GM23338 (cell line): ENCODE data around the gene MAPK1.

Experiments used
- CREB1 ChIP-seq: fragments of 250-450 bp; sonication (Bioruptor Pico); IDR thresholded peaks from 2 replicates; pipeline ENCODE4 v1.5.0; 2020; ENCODE audit warnings: low read depth, mild to moderate bottlenecking, moderate library complexity
- EZH2 ChIP-seq: fragments of 200-600 bp; sonication (generic); IDR thresholded peaks from one replicate; pipeline ENCODE4 v1.8.0; 2017; ENCODE audit warnings: antibody characterized with exemption, mild to moderate bottlenecking, low read depth; ENCODE audit not compliant: unreplicated experiment
- EZH2phosphoT487 ChIP-seq: fragments of 200-600 bp; sonication (generic); IDR thresholded peaks from one replicate; pipeline ENCODE4 v1.8.1; 2018; ENCODE audit warnings: antibody characterized with exemption; ENCODE audit not compliant: unreplicated experiment
- JUNB ChIP-seq: IDR thresholded peaks from one replicate; pipeline ENCODE4 v1.6.1; 2016; ENCODE audit warnings: antibody characterized with exemption; ENCODE audit not compliant: unreplicated experiment
- NANOG ChIP-seq: IDR thresholded peaks from 2 replicates; pipeline ENCODE4 v1.6.1; 2016; ENCODE audit warnings: antibody characterized with exemption, borderline replicate concordance
- POLR2AphosphoS5 ChIP-seq: IDR thresholded peaks from 2 replicates; pipeline ENCODE4 v1.6.1; 2016; ENCODE audit warnings: antibody characterized with exemption, low read depth
- STAT1 ChIP-seq: IDR thresholded peaks from one replicate; pipeline ENCODE4 v1.6.1; 2016; ENCODE audit warnings: antibody characterized with exemption; ENCODE audit not compliant: unreplicated experiment
- ZNF114 ChIP-seq: fragments of 250-450 bp; sonication (Bioruptor Pico); IDR thresholded peaks from 2 replicates; pipeline ENCODE4 v1.5.0; 2020; ENCODE audit warnings: mild to moderate bottlenecking, moderate library complexity
- ZNF331 ChIP-seq: fragments of 250-450 bp; sonication (Bioruptor Pico); IDR thresholded peaks from 2 replicates; pipeline ENCODE4 v1.5.0; 2020; ENCODE audit warnings: low read depth, mild to moderate bottlenecking, moderate library complexity
- TF ChIP-seq, protein P1 (sequence below), 2 experiments: fragments of 200-600 bp in 1 of 2; sonication (generic) in 1 of 2; conservative IDR thresholded peaks; 2 replicates each; pipeline versions ENCODE4 v1.5.1 to v1.6.1; 2016 to 2017; ENCODE audit warnings: antibody characterized with exemption in 2 of 2, low read depth in 2 of 2, mild to moderate bottlenecking in 2 of 2, moderate library complexity in 1 of 2
- TF ChIP-seq, protein P2 (sequence below): IDR thresholded peaks from one replicate; pipeline ENCODE4 v1.6.1; 2018; ENCODE audit warnings: antibody characterized with exemption; ENCODE audit not compliant: unreplicated experiment
- TF ChIP-seq, protein P3 (sequence below): IDR thresholded peaks from 2 replicates; pipeline ENCODE4 v1.6.1; 2016; ENCODE audit warnings: antibody characterized with exemption

DNA sequence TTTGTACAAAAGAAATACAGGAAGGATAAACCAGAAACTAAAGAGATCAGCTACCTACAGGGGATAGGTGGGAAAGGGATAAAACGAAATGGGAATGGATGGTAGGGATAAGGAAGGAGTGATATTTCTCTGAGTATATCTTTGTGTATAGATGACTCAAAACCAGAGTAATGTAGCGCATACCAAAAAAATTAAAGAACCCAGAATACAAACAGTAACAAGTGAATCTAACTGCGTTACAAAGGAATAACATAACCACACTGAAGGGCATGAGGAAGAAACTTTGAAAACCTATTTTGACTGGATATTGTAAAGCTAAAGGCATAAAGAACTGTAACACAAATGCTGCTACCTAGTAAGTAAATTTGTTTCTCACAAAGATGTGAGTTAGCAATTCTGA lies 37.9 kb downstream of the MAPK1 start:
- TF ChIP-seq, protein P1, sequence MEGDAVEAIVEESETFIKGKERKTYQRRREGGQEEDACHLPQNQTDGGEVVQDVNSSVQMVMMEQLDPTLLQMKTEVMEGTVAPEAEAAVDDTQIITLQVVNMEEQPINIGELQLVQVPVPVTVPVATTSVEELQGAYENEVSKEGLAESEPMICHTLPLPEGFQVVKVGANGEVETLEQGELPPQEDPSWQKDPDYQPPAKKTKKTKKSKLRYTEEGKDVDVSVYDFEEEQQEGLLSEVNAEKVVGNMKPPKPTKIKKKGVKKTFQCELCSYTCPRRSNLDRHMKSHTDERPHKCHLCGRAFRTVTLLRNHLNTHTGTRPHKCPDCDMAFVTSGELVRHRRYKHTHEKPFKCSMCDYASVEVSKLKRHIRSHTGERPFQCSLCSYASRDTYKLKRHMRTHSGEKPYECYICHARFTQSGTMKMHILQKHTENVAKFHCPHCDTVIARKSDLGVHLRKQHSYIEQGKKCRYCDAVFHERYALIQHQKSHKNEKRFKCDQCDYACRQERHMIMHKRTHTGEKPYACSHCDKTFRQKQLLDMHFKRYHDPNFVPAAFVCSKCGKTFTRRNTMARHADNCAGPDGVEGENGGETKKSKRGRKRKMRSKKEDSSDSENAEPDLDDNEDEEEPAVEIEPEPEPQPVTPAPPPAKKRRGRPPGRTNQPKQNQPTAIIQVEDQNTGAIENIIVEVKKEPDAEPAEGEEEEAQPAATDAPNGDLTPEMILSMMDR (conservative IDR thresholded peaks at IDR 0.05; ENCODE audit: low read depth in 2 of 2): no peak
- TF ChIP-seq POLR2AphosphoS5 (no peak), ZNF331 (CRISPR knock-in tag) (no peak), EZH2 (no peak), STAT1 (no peak), CREB1 (CRISPR knock-in tag) (no peak), EZH2phosphoT487 (no peak), JUNB (no peak), NANOG (no peak), ZNF114 (CRISPR knock-in tag) (no peak)
- TF ChIP-seq, protein P2, sequence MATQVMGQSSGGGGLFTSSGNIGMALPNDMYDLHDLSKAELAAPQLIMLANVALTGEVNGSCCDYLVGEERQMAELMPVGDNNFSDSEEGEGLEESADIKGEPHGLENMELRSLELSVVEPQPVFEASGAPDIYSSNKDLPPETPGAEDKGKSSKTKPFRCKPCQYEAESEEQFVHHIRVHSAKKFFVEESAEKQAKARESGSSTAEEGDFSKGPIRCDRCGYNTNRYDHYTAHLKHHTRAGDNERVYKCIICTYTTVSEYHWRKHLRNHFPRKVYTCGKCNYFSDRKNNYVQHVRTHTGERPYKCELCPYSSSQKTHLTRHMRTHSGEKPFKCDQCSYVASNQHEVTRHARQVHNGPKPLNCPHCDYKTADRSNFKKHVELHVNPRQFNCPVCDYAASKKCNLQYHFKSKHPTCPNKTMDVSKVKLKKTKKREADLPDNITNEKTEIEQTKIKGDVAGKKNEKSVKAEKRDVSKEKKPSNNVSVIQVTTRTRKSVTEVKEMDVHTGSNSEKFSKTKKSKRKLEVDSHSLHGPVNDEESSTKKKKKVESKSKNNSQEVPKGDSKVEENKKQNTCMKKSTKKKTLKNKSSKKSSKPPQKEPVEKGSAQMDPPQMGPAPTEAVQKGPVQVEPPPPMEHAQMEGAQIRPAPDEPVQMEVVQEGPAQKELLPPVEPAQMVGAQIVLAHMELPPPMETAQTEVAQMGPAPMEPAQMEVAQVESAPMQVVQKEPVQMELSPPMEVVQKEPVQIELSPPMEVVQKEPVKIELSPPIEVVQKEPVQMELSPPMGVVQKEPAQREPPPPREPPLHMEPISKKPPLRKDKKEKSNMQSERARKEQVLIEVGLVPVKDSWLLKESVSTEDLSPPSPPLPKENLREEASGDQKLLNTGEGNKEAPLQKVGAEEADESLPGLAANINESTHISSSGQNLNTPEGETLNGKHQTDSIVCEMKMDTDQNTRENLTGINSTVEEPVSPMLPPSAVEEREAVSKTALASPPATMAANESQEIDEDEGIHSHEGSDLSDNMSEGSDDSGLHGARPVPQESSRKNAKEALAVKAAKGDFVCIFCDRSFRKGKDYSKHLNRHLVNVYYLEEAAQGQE: no peak
- TF ChIP-seq, protein P3, sequence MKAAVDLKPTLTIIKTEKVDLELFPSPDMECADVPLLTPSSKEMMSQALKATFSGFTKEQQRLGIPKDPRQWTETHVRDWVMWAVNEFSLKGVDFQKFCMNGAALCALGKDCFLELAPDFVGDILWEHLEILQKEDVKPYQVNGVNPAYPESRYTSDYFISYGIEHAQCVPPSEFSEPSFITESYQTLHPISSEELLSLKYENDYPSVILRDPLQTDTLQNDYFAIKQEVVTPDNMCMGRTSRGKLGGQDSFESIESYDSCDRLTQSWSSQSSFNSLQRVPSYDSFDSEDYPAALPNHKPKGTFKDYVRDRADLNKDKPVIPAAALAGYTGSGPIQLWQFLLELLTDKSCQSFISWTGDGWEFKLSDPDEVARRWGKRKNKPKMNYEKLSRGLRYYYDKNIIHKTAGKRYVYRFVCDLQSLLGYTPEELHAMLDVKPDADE: no peak
